K562 (cell line): ENCODE results near the gene TMEM25. TPM values are rescaled to one million over a fixed set of nuclear protein-coding genes. Genes with fewer than 3 reads are reported as not detected.

Experiments used
- ATAC-seq: fragments of 200-7000 bp; cut with Tn5 transposase; 3 replicates; pipeline ENCODE4 v1.9.1; 2020; ENCODE audit warnings: moderate library complexity
- BruUV-seq: library from RNA; stranded (reverse); fragments of 400-500 nt; replicated peaks from 2 replicates; lab custom pipeline; 2021; lab: Mats Ljungman, UMichigan
- CTCF ChIA-PET: fragments of 300-600 bp; formaldehyde crosslinking; extraction: SDS; loops from one replicate; lab custom pipeline; 2021; ENCODE audit warnings: low intra/inter-chr PET ratio; lab: Yijun Ruan, JAX
- POLR2A ChIA-PET: fragments of 300-600, 350-650 bp; sonication (Branson Sonifier 250); formaldehyde crosslinking; extraction: SDS; loops from one replicate; lab custom pipeline; 2021; ENCODE audit warnings: antibody characterized with exemption, inconsistent platforms; lab: Yijun Ruan, JAX
- DNase-seq, 4 experiments: peaks; one replicate each; pipeline versions ENCODE4 v3.0.0 to v3.0.0-alpha.2; 2011 to 2018; ENCODE audit warnings: low spot score in 3 of 4, mixed read lengths in 3 of 4; ENCODE audit errors: extremely low read depth in 1 of 4
- FAIRE-seq: peaks from 2 replicates; lab custom pipeline; 2011; peaks lifted over from hg19 to GRCh38; lab: Jason Lieb, UNC
- H2AFZ ChIP-seq: 2 replicates; pipeline ENCODE4 v1.6.0; 2011; ENCODE audit warnings: low read depth, low read length, control low read depth, inconsistent platforms
- H3K27ac ChIP-seq: fragments of 200-600 bp; 3 replicates; pipeline ENCODE4 v1.8.0; 2011; ENCODE audit warnings: low read depth, mild to moderate bottlenecking, control low read depth, inconsistent platforms, low read length, moderate library complexity, mixed read lengths; ENCODE audit errors: extremely low read depth
- H3K27me3 ChIP-seq, 2 experiments: fragments of 300-600 bp in 1 of 2; 2 replicates in 1 of 2; 3 replicates in 1 of 2; pipeline versions ENCODE4 v1.6.0 to v1.8.0; 2011; ENCODE audit warnings: inconsistent platforms in 2 of 2, low read length in 2 of 2, mild to moderate bottlenecking in 1 of 2, mixed read lengths in 1 of 2, moderate library complexity in 1 of 2; ENCODE audit not compliant: control insufficient read depth in 2 of 2, insufficient read depth in 2 of 2
- H3K36me3 ChIP-seq: fragments of 300-600 bp; 3 replicates; pipeline ENCODE4 v1.8.0; 2011; ENCODE audit warnings: mild to moderate bottlenecking, low read length, inconsistent platforms; ENCODE audit not compliant: control insufficient read depth, insufficient read depth
- H3K4me1 ChIP-seq, 2 experiments: fragments of 200-600 bp in 1 of 2; replicated peaks in 1 of 2; 2 replicates in 1 of 2; 3 replicates in 1 of 2; pipeline versions ENCODE4 v1.5.1 to v1.8.0; 2011; ENCODE audit warnings: inconsistent platforms in 2 of 2, low read length in 2 of 2, mild to moderate bottlenecking in 1 of 2, mixed read lengths in 1 of 2, moderate library complexity in 1 of 2; ENCODE audit not compliant: control insufficient read depth in 2 of 2, insufficient read depth in 2 of 2
- H3K4me2 ChIP-seq: 2 replicates; pipeline ENCODE4 v1.6.1; 2011; ENCODE audit warnings: low read length, control low read depth, inconsistent platforms, mixed read lengths; ENCODE audit not compliant: insufficient read depth
- H3K4me3 ChIP-seq: fragments of 200-600 bp; sonication (generic), shearing (Covaris generic); 2 replicates; pipeline ENCODE4 v1.5.1; 2016; ENCODE audit warnings: control low read depth, inconsistent platforms
- H3K79me2 ChIP-seq: fragments of 200-600 bp; 3 replicates; pipeline ENCODE4 v1.8.0; 2011; ENCODE audit warnings: low read length, inconsistent platforms; ENCODE audit not compliant: control insufficient read depth, insufficient read depth
- H3K9ac ChIP-seq, 2 experiments: 2 replicates each; pipeline versions ENCODE4 v1.6.0 to v1.6.1; 2011; ENCODE audit warnings: low read depth in 2 of 2, low read length in 2 of 2, control low read depth in 1 of 2, inconsistent platforms in 1 of 2, mild to moderate bottlenecking in 1 of 2, mixed read lengths in 1 of 2; ENCODE audit not compliant: insufficient read depth in 1 of 2
- H3K9me1 ChIP-seq: one replicate; pipeline ENCODE4 v1.6.0; 2011; ENCODE audit warnings: inconsistent platforms, mild to moderate bottlenecking, low read length, moderate library complexity; ENCODE audit not compliant: control insufficient read depth, insufficient read depth
- H3K9me3 ChIP-seq: replicated peaks from 2 replicates; pipeline ENCODE4 v1.5.1; 2011; ENCODE audit warnings: low read depth, low read length, inconsistent platforms; ENCODE audit not compliant: control insufficient read depth, insufficient read depth
- H4K20me1 ChIP-seq: replicated peaks from 2 replicates; pipeline ENCODE4 v1.6.1; 2011; ENCODE audit warnings: low read length, inconsistent platforms, mixed read lengths; ENCODE audit not compliant: control insufficient read depth, insufficient read depth
- E4F1 ChIP-seq: fragments of 250-450 bp; sonication (Bioruptor Pico); IDR thresholded peaks from 2 replicates; pipeline ENCODE4 v1.5.0; 2021; ENCODE audit warnings: mild to moderate bottlenecking, borderline replicate concordance
- ESRRB ChIP-seq: fragments of 250-450 bp; sonication (Bioruptor Pico); IDR thresholded peaks from 2 replicates; pipeline ENCODE4 v1.5.0; 2020; ENCODE audit warnings: mild to moderate bottlenecking, moderate library complexity, borderline replicate concordance
- HMGXB4 ChIP-seq: sonication (generic); formaldehyde crosslinking; IDR thresholded peaks from 2 replicates; pipeline ENCODE4 v1.8.1; 2023; ENCODE audit warnings: mild to moderate bottlenecking, missing genetic modification reagents
- PHF20 ChIP-seq: fragments of 450-650 bp; IDR thresholded peaks from 2 replicates; pipeline ENCODE4 v1.6.1; 2018; ENCODE audit not compliant: partially characterized antibody
- PHF8 ChIP-seq: fragments of 200-600 bp; sonication (generic); IDR thresholded peaks from 2 replicates; pipeline ENCODE4 v1.6.1; 2012; ENCODE audit warnings: mixed run types, mild to moderate bottlenecking, inconsistent platforms, low read length, moderate library complexity, borderline replicate concordance
- RBFOX2 ChIP-seq: fragments of 200-400 bp; formaldehyde crosslinking; IDR thresholded peaks from 2 replicates; pipeline ENCODE4 v1.6.1; 2017; ENCODE audit warnings: low read depth, mild to moderate bottlenecking, low read length, moderate library complexity
- RBM14 ChIP-seq: fragments of 200-400 bp; formaldehyde crosslinking; IDR thresholded peaks from 2 replicates; pipeline ENCODE4 v1.6.1; 2018; ENCODE audit warnings: low read depth, mild to moderate bottlenecking, low read length, moderate library complexity, borderline replicate concordance; ENCODE audit not compliant: insufficient read depth
- TAF1 ChIP-seq: IDR thresholded peaks from 2 replicates; pipeline ENCODE4 v1.6.1; 2011; ENCODE audit warnings: mild to moderate bottlenecking, low read length, moderate library complexity; ENCODE audit not compliant: insufficient read depth, control insufficient read depth, severe bottlenecking; ENCODE audit errors: extremely low read depth
- TBP ChIP-seq: optimal IDR thresholded peaks from 2 replicates; pipeline ENCODE3; 2011; ENCODE audit warnings: low read depth, low read length, improper control_type of control experiment
- ZC3H4 ChIP-seq: sonication (generic); formaldehyde crosslinking; IDR thresholded peaks from 2 replicates; pipeline ENCODE4 v1.9.0; 2021; ENCODE audit warnings: missing genetic modification reagents, borderline replicate concordance
- ZNF589 ChIP-seq: fragments of 200-800 bp; sonication (Bioruptor generic); IDR thresholded peaks from 2 replicates; pipeline ENCODE4 v1.6.1; 2016; ENCODE audit warnings: low read depth, missing genetic modification characterization, missing compliant biosample characterization
- WGBS: fragments of 100-300 bp; shearing (Covaris generic); methylation state at CpG from one replicate; pipeline ENCODE4 v1.1.6; 2016; ENCODE audit warnings: low coverage, mixed read lengths; ENCODE audit not compliant: insufficient coverage; ENCODE audit errors: missing lambda C conversion rate; 5-methylcytosine and 5-hydroxymethylcytosine counted together
- in situ Hi-C: fragments of 300-500 bp; cut with MboI; formaldehyde crosslinking; loops from 4 replicates; pipeline ENCODE4 v1.15.0; 2018; ENCODE audit warnings: inconsistent platforms, mixed read lengths
- intact Hi-C: fragments of 100-400 bp; cut with micrococcal nuclease; formaldehyde crosslinking; loops from 2 replicates; pipeline ENCODE4 v1.14.2; 2022
- polyA plus RNA-seq, 8 experiments: library from polyadenylated mRNA; depleted of rRNA in 4 of 8; stranded (reverse) in 5 of 8; unstranded in 3 of 8; fragments of >200 nt; fragmentation: Nextera tagmentation in 2 of 8; fragmentation: Illumina TruSeq in 1 of 8; extraction: Ambion mirVana in 2 of 8; extraction: Trizol in 1 of 8; gene quantifications; 2 replicates each; pipeline versions ENCODE4 v1.2.1 to v1.2.3, GENCODE V29; 2011 to 2014; ENCODE audit warnings: inconsistent platforms in 1 of 8, missing spikeins in 1 of 8
- total RNA-seq, 7 experiments: library from RNA; depleted of rRNA in 6 of 7; stranded (reverse); fragments of >200 nt in 6 of 7; fragmentation: Illumina TruSeq in 2 of 7; extraction: Trizol in 2 of 7; gene quantifications; 2 replicates each; pipeline versions ENCODE4 v1.2.1 to v1.2.3, GENCODE V29; 2011 to 2021; ENCODE audit warnings: low replicate concordance in 1 of 7
- TF ChIP-seq, protein P1 (sequence below), 2 experiments: fragments of 200-800 bp in 1 of 2; sonication (Bioruptor generic) in 1 of 2; sonication (generic) in 1 of 2; formaldehyde crosslinking in 1 of 2; IDR thresholded peaks in 1 of 2; conservative IDR thresholded peaks in 1 of 2; 2 replicates each; pipeline versions ENCODE4 v1.5.0 to v1.6.1; 2016 to 2020; ENCODE audit warnings: missing compliant biosample characterization in 1 of 2, missing genetic modification characterization in 1 of 2, missing genetic modification reagents in 1 of 2

TMEM25 gene
- total and polyA plus RNA-seq, 9 of the 15 experiments (the other 6 are each of a cell fraction or from before 2014, with no cell fraction given) = 0.34 to 3.8 (median 2.0) TPM

GRCh38 chr11:118572061-118572980 lies 41.3 kb downstream of the TMEM25 start, which contains the start of gene ARCN1:
TSS of gene ARCN1 (plus strand) at chr11:118572409. CDS start at chr11:118572548, 139 bp downstream.
- CTCF ChIA-PET = no interaction called here
- WGBS = 2% methylated on average over 51 of the region's 55 CpGs
- ATAC-seq = peak; percentile 89
- H3K4me3 ChIP-seq = peak within 1 kb of the TSS; percentile 80
- H2AFZ ChIP-seq = peak within 1 kb of the TSS; percentile 95
- H3K27me3 ChIP-seq = no peaks in the 10 kb centered on the region
- in situ Hi-C loops = no loop called here
- H3K4me2 ChIP-seq = peak within 1 kb of the TSS; percentile 92
- DNase-seq = peak; percentile 86 to 89 (median 88)
- FAIRE-seq = no peak
- H3K9me3 ChIP-seq = no peaks in the 10 kb centered on the region
- H3K79me2 ChIP-seq = peaks cover 50% of the 10 kb centered on the region
- H3K4me1 ChIP-seq = peaks cover 4 to 10% of the 10 kb centered on the region in 2 experiments
- BruUV-seq = no TSS peak
- H3K27ac ChIP-seq = peak within 1 kb of the TSS; percentile 94
- H3K36me3 ChIP-seq = peaks cover 17% of the 10 kb centered on the region
- POLR2A ChIA-PET = interaction anchor here (0.6 to 2.3 kb wide), 8 partner anchors 9 to 443 kb away, joined by 3 to 9 read pairs (median 4); partner anchors contain the start of gene TMEM25
- no peaks in the 10 kb centered on the region for H3K9me1 ChIP-seq
- intact Hi-C loops = loop anchor here (2.0 kb wide), 1 partner anchor 32 kb away; no protein-coding TSS in a partner anchor
- H3K9ac ChIP-seq = peak within 1 kb of the TSS; percentile 97 to 99
- H4K20me1 ChIP-seq = peaks cover 19% of the 10 kb centered on the region; the same call in 1 of the 2 replicates
- TF ChIP-seq ZNF589 (0 out of 2 replicates have a peak, but pooled peaks have one; percentile 19), TBP (peak; percentile 58), RBM14 (0 out of 2 replicates have a peak, but pooled peaks have one; percentile 91), ZC3H4 (CRISPR knock-in tag) (peak; percentile 89; the same call in 1 of the 2 replicates), PHF8 (peak; percentile 98), PHF20 (peak; percentile 80), TAF1 (peak; percentile 79), ESRRB (no peak), RBFOX2 (peak; percentile 94), E4F1 (CRISPR knock-in tag) (no peak), HMGXB4 (CRISPR knock-in tag) (peak; percentile 20; the same call in 1 of the 2 replicates)
- TF ChIP-seq, protein P1, sequence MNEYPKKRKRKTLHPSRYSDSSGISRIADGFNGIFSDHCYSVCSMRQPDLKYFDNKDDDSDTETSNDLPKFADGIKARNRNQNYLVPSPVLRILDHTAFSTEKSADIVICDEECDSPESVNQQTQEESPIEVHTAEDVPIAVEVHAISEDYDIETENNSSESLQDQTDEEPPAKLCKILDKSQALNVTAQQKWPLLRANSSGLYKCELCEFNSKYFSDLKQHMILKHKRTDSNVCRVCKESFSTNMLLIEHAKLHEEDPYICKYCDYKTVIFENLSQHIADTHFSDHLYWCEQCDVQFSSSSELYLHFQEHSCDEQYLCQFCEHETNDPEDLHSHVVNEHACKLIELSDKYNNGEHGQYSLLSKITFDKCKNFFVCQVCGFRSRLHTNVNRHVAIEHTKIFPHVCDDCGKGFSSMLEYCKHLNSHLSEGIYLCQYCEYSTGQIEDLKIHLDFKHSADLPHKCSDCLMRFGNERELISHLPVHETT (CRISPR knock-in tag; conservative IDR thresholded peaks at IDR 0.05 in 1 of 2, IDR thresholded peaks at IDR 0.05 in 1 of 2) = 0 out of 4 replicates have a peak, but pooled peaks of 1 of the 2 experiments have one; percentile 2
